ENCODE measurements around the gene ATP6V0A1.

The ATP6V0A1 gene

GRCh38 chr17:42529061-42529460 is 70.4 kb downstream of the ATP6V0A1 start:
- Histone ChIP-seq H3K4me3 (no peak overlapping the region), H3K36me3 (no peaks in the 10 kb centered on the region), H3K9me3 (no peaks in the 10 kb centered on the region), H3K4me1 (peaks cover 0 to 58% (median 30%) of the 10 kb centered on the region in 4 donors), H3K27me3 (no peaks in the 10 kb centered on the region), H3K27ac (no peak overlapping the region)
- DNase-seq = no peak
- no peak for TF ChIP-seq CTCF (IDR thresholded peaks at IDR 0.05)
- intact Hi-C loops (cut with DNase I; ENCODE audit: low total_unique reads) = no loop called here

GRCh38 chr17:42530952-42531454 is 72.3 kb downstream of the ATP6V0A1 start:
- H3K27ac ChIP-seq = peak overlapping the region; percentile 88 to 89
- intact Hi-C loops (cut with DNase I; ENCODE audit: low total_unique reads) = no loop called here
- no peaks in the 10 kb centered on the region for H3K27me3 ChIP-seq
- TF ChIP-seq CTCF (IDR thresholded peaks at IDR 0.05) = no peak
- H3K4me1 ChIP-seq = peaks cover 0 to 53% (median 29%) of the 10 kb centered on the region in 4 donors
- no peak for DNase-seq
- no peaks in the 10 kb centered on the region for H3K9me3 ChIP-seq
- H3K36me3 ChIP-seq = no peaks in the 10 kb centered on the region
- H3K4me3 ChIP-seq = no peak overlapping the region

GRCh38 chr17:42531455-42532354 is 73.0 kb downstream of the ATP6V0A1 start:
- Histone ChIP-seq H3K27me3 (no peaks in the 10 kb centered on the region), H3K9me3 (no peaks in the 10 kb centered on the region), H3K36me3 (no peaks in the 10 kb centered on the region), H3K4me3 (peak overlapping the region; percentile 54 to 62), H3K4me1 (peaks cover 0 to 47% (median 27%) of the 10 kb centered on the region in 4 donors), H3K27ac (peak overlapping the region; percentile 88 to 89)
- intact Hi-C loops (cut with DNase I; ENCODE audit: low total_unique reads) = no loop called here
- peak; percentile 61 to 81 for DNase-seq
- peak; percentile 64 to 73 for TF ChIP-seq CTCF (IDR thresholded peaks at IDR 0.05)

GRCh38 chr17:42535155-42536047 is 76.7 kb downstream of the ATP6V0A1 start:
- H3K36me3 ChIP-seq = peaks cover 16 to 25% (median 17%) of the 10 kb centered on the region in 3 donors
- DNase-seq = no peak
- H3K9me3 ChIP-seq = no peaks in the 10 kb centered on the region
- H3K4me1 ChIP-seq = peaks cover 6 to 48% (median 32%) of the 10 kb centered on the region in 4 donors
- TF ChIP-seq CTCF (IDR thresholded peaks at IDR 0.05) = no peak
- intact Hi-C loops (cut with DNase I; ENCODE audit: low total_unique reads) = no loop called here
- peak overlapping the region; percentile 86 to 92 for H3K27ac ChIP-seq
- peak overlapping the region; percentile 64 for H3K4me3 ChIP-seq
- no peaks in the 10 kb centered on the region for H3K27me3 ChIP-seq

- peaks cover 6 to 46% (median 30%) of the 10 kb centered on the region in 4 donors for H3K4me1 ChIP-seq
- H3K27ac ChIP-seq = peak within 1 kb of the TSS; percentile 86 to 92
- peak; percentile 97 to 99 for DNase-seq
- H3K27me3 ChIP-seq = no peaks in the 10 kb centered on the region
- TF ChIP-seq CTCF (IDR thresholded peaks at IDR 0.05) = no peak
- no peaks in the 10 kb centered on the region for H3K9me3 ChIP-seq
- intact Hi-C loops (cut with DNase I; ENCODE audit: low total_unique reads) = no loop called here
- peaks cover 18 to 31% (median 19%) of the 10 kb centered on the region in 3 donors for H3K36me3 ChIP-seq
- H3K4me3 ChIP-seq = peak within 1 kb of the TSS; percentile 64
Observed at GRCh38 chr17:42536048-42536371, 77.3 kb downstream of the ATP6V0A1 start, which contains the start of gene NAGLU. NAGLU (plus strand) TSS chr17:42536241; CDS start chr17:42536273, 32 bp downstream.

Data from tibial artery (tissue), 4 donors.